ENCODE results near the gene PITX3. TPM values are rescaled to one million over a fixed set of nuclear protein-coding genes. Genes with fewer than 3 reads are reported as not detected.

Gene PITX3
- polyA plus RNA-seq, 3 donors = not detected

GRCh38 chr10:102237711-102238252 is 3.5 kb downstream of the PITX3 start:
- Mint-ChIP-seq H3K27me3 (ENCODE audit: low read depth in 3 of 3) (peaks cover 70 to 94% (median 80%) of the 10 kb centered on the region in 3 donors), H3K27ac (peak overlapping the region in 1 of 7 donors; percentile 51), H3K4me3 (peak overlapping the region in 1 of 2 donors; percentile 56), H3K4me1 (peaks cover 19% of the 10 kb centered on the region), H3K36me3 (peaks cover 4 to 7% of the 10 kb centered on the region in 2 donors), H3K9me3 (peaks cover 0 to 18% (median 12%) of the 10 kb centered on the region in 7 donors)
- H3K9me3 ChIP-seq (replicated peaks in 1 of 2; ENCODE audit: control insufficient read depth in 1 of 2, insufficient read depth in 1 of 2, low read length in 2 of 2) = peaks cover 0 to 18% of the 10 kb centered on the region in 2 donors
- H3K27ac ChIP-seq (ENCODE audit: low read depth in 1 of 2, low read length in 2 of 2) = no peak overlapping the region
- peaks cover 18 to 22% of the 10 kb centered on the region in 2 donors for H3K4me1 ChIP-seq (ENCODE audit: control insufficient read depth in 1 of 2, insufficient read depth in 2 of 2, low read length in 2 of 2)
- no peak overlapping the region for H3K4me3 ChIP-seq (replicated peaks in 1 of 3; ENCODE audit: low read depth in 2 of 3, low read length in 3 of 3)
- no peaks in the 10 kb centered on the region for H3K36me3 ChIP-seq (replicated peaks in 1 of 2; ENCODE audit: control insufficient read depth in 1 of 2, insufficient read depth in 2 of 2, low read length in 2 of 2)
- H3K4me2 ChIP-seq (replicated peaks; ENCODE audit: extremely low read depth, low read length, poor library complexity, severe bottlenecking) = no peak overlapping the region
- no peaks in the 10 kb centered on the region for H4K20me1 ChIP-seq (ENCODE audit: insufficient read depth, low read length)
- no peak overlapping the region for H3K9ac ChIP-seq (ENCODE audit: insufficient read depth, low read length, poor library complexity, severe bottlenecking)
- peaks cover 44 to 91% of the 10 kb centered on the region in 2 donors for H3K27me3 ChIP-seq (ENCODE audit: control insufficient read depth in 2 of 2, insufficient read depth in 2 of 2, low read length in 2 of 2)
- no peak for TF ChIP-seq CTCF (IDR thresholded peaks at IDR 0.05)
- intact Hi-C loops (cut with micrococcal nuclease) = no loop called here
- no peaks in the 10 kb centered on the region for H3K79me2 ChIP-seq (ENCODE audit: insufficient read depth, low read length)
- no peak overlapping the region for H2AFZ ChIP-seq (ENCODE audit: insufficient read depth, low read depth, low read length, poor library complexity, severe bottlenecking)
- WGBS (ENCODE audit: insufficient coverage) = no CpG with 5 or more reads among the region's 4 CpGs
- DNase-seq = no peak

GRCh38 chr10:102236006-102236405 is 5.3 kb downstream of the PITX3 start:
- WGBS (ENCODE audit: insufficient coverage) = 83% methylated on average over 7 of the region's 8 CpGs

More at GRCh38 chr10:102236006-102236405, 5.3 kb downstream of the PITX3 start:
- Histone ChIP-seq H3K9me3 (replicated peaks in 1 of 2; ENCODE audit: control insufficient read depth in 1 of 2, insufficient read depth in 1 of 2, low read length in 2 of 2) (peaks cover 0 to 16% of the 10 kb centered on the region in 2 donors), H3K4me2 (replicated peaks; ENCODE audit: extremely low read depth, low read length, poor library complexity, severe bottlenecking) (no peak overlapping the region), H3K9ac (ENCODE audit: insufficient read depth, low read length, poor library complexity, severe bottlenecking) (no peak overlapping the region), H3K36me3 (replicated peaks in 1 of 2; ENCODE audit: control insufficient read depth in 1 of 2, insufficient read depth in 2 of 2, low read length in 2 of 2) (no peaks in the 10 kb centered on the region), H3K4me1 (ENCODE audit: control insufficient read depth in 1 of 2, insufficient read depth in 2 of 2, low read length in 2 of 2) (peaks cover 16 to 18% of the 10 kb centered on the region in 2 donors), H3K79me2 (ENCODE audit: insufficient read depth, low read length) (no peaks in the 10 kb centered on the region), H3K27ac (ENCODE audit: low read depth in 1 of 2, low read length in 2 of 2) (no peak overlapping the region), H3K4me3 (replicated peaks in 1 of 3; ENCODE audit: low read depth in 2 of 3, low read length in 3 of 3) (no peak overlapping the region), H4K20me1 (ENCODE audit: insufficient read depth, low read length) (no peaks in the 10 kb centered on the region), H3K27me3 (ENCODE audit: control insufficient read depth in 2 of 2, insufficient read depth in 2 of 2, low read length in 2 of 2) (peaks cover 56 to 94% of the 10 kb centered on the region in 2 donors), H2AFZ (ENCODE audit: insufficient read depth, low read depth, low read length, poor library complexity, severe bottlenecking) (no peak overlapping the region)
- intact Hi-C loops (cut with micrococcal nuclease) = no loop called here
- no peak for DNase-seq
- TF ChIP-seq CTCF (IDR thresholded peaks at IDR 0.05) = no peak
- peaks cover 71 to 94% (median 83%) of the 10 kb centered on the region in 3 donors for H3K27me3 Mint-ChIP-seq (ENCODE audit: low read depth in 3 of 3)
- H3K36me3 Mint-ChIP-seq = peaks cover 0 to 9% of the 10 kb centered on the region in 2 donors
- peak overlapping the region in 1 of 2 donors; percentile 21 for H3K4me3 Mint-ChIP-seq
- H3K9me3 Mint-ChIP-seq = peaks cover 0 to 20% (median 7%) of the 10 kb centered on the region in 7 donors
- no peak overlapping the region for H3K27ac Mint-ChIP-seq
- H3K4me1 Mint-ChIP-seq = peaks cover 19% of the 10 kb centered on the region

All from CD14-positive monocyte (primary cell).